HG03064 (cell line): ENCODE results near the gene TM4SF4.

Experiments
- ATAC-seq: cut with Tn5 transposase; IDR thresholded peaks from one replicate; pipeline ENCODE4 v1.9.1; 2021; ENCODE audit warnings: low read depth; ENCODE audit not compliant: unreplicated experiment

TM4SF4 gene

GRCh38 chr3:149454746-149455145, 19.8 kb upstream of the TM4SF4 start:
- no peak for ATAC-seq

- ATAC-seq, result no peak
These were observed 19.1 kb upstream of the TM4SF4 start for GRCh38 chr3:149455366-149455765.

GRCh38 chr3:149455989-149456388, 18.5 kb upstream of the TM4SF4 start:
- ATAC-seq, result no peak

GRCh38 chr3:149459491-149460059, 14.9 kb upstream of the TM4SF4 start:
- no peak for ATAC-seq

GRCh38 chr3:149460117-149460516, 14.4 kb upstream of the TM4SF4 start:
- no peak for ATAC-seq

GRCh38 chr3:149462051-149462450, 12.4 kb upstream of the TM4SF4 start:
- ATAC-seq, result no peak

- ATAC-seq, result no peak
These were observed 11.9 kb upstream of the TM4SF4 start for GRCh38 chr3:149462581-149463011.

GRCh38 chr3:149463921-149464320, 10.6 kb upstream of the TM4SF4 start:
- ATAC-seq, result no peak

GRCh38 chr3:149464542-149465328, 9.8 kb upstream of the TM4SF4 start:
- ATAC-seq, result no peak

GRCh38 chr3:149465351-149465883, 9.1 kb upstream of the TM4SF4 start:
- no peak for ATAC-seq

- no peak for ATAC-seq
These were observed 8.3 kb upstream of the TM4SF4 start for GRCh38 chr3:149466192-149466591.

GRCh38 chr3:149468504-149469212, 5.8 kb upstream of the TM4SF4 start:
- ATAC-seq, result peak; percentile 95

- ATAC-seq, result no peak
These were observed 4.1 kb upstream of the TM4SF4 start for GRCh38 chr3:149470381-149470780.

GRCh38 chr3:149472030-149472797, 2.3 kb upstream of the TM4SF4 start:
- no peak for ATAC-seq

GRCh38 chr3:149473357-149474249, 894 bp upstream of the TM4SF4 start:
- ATAC-seq, result no peak

GRCh38 chr3:149475451-149476060, 1.1 kb downstream of the TM4SF4 start:
- no peak for ATAC-seq

GRCh38 chr3:149476225-149476624, 1.7 kb downstream of the TM4SF4 start:
- ATAC-seq, result no peak

- no peak for ATAC-seq
These were observed 5.3 kb downstream of the TM4SF4 start for GRCh38 chr3:149479621-149480325.
